Upper lobe of right lung (tissue), 1 donor: ENCODE results near the gene MRPL1. TPM values are rescaled to one million over a fixed set of nuclear protein-coding genes. Genes with fewer than 3 reads are reported as not detected.

ENCODE experiments used
- ATAC-seq: fragments of 200-7000 bp; cut with Tn5 transposase; one replicate; pipeline ENCODE4 v1.9.1; 2020; ENCODE audit warnings: mild to moderate bottlenecking, moderate library complexity
- DNase-seq: peaks from one replicate; pipeline ENCODE4 v3.0.0-alpha.2; 2020
- H3K27ac ChIP-seq: fragments of 200-600 bp; one replicate; pipeline ENCODE4 v1.8.0; 2022
- H3K27me3 ChIP-seq: fragments of 200-600 bp; one replicate; pipeline ENCODE4 v1.8.0; 2022; ENCODE audit warnings: mild to moderate bottlenecking
- H3K36me3 ChIP-seq: fragments of 200-600 bp; one replicate; pipeline ENCODE4 v1.8.0; 2022
- H3K4me1 ChIP-seq: fragments of 200-600 bp; one replicate; pipeline ENCODE4 v1.8.0; 2022
- H3K4me3 ChIP-seq: fragments of 200-600 bp; one replicate; pipeline ENCODE4 v1.8.0; 2022; ENCODE audit warnings: mild to moderate bottlenecking
- H3K9me3 ChIP-seq: fragments of 200-600 bp; one replicate; pipeline ENCODE4 v1.8.0; 2022
- CTCF ChIP-seq: fragments of 200-600 bp; IDR thresholded peaks from one replicate; pipeline ENCODE4 v1.8.0; 2022; ENCODE audit warnings: antibody characterized with exemption
- intact Hi-C: fragments of 100-400 bp; cut with DNase I; formaldehyde crosslinking; loops from one replicate; pipeline ENCODE4 v1.11.0; 2022
- total RNA-seq: library from RNA; stranded (reverse); fragmentation: NEBNext Ultra II Directional; extraction: Animal tissue kit (Norgen Biotek cat#: 25700); gene quantifications from one replicate; pipeline ENCODE4 v1.2.1, GENCODE V29; 2021
- donor health status: DM: no; HTN: yes; CAD: no; lungs with severe emphysema.

Gene MRPL1
- total RNA-seq, 1 donor from 2014 or later = 17.6 TPM

- DNase-seq (peak; percentile 90), ATAC-seq (peak; percentile 80)
- H3K4me1 ChIP-seq = peaks cover 35% of the 10 kb centered on the region
Measured at GRCh38 chr4:77818602-77819403, 43.8 kb upstream of the MRPL1 start, which contains the start of gene CNOT6L. Gene CNOT6L, minus strand, starts transcription at chr4:77819368. Its CDS starts 60 bp downstream, at chr4:77819308.

GRCh38 chr4:77819404-77819842 is 43.2 kb upstream of the MRPL1 start:
- no peaks in the 10 kb centered on the region for H3K27me3 ChIP-seq
- TF ChIP-seq CTCF = no peak
- peaks cover 35% of the 10 kb centered on the region for H3K4me1 ChIP-seq
- peak overlapping the region; percentile 96 for H3K27ac ChIP-seq
- H3K4me3 ChIP-seq = peak overlapping the region; percentile 78
- intact Hi-C loops = no loop called here
- H3K9me3 ChIP-seq = no peaks in the 10 kb centered on the region
- DNase-seq (peak; percentile 93), ATAC-seq (peak; percentile 58)
- H3K36me3 ChIP-seq = no peaks in the 10 kb centered on the region

More at GRCh38 chr4:77818602-77819403, 43.8 kb upstream of the MRPL1 start, which contains the start of gene CNOT6L:
- peak within 1 kb of the TSS; percentile 78 for H3K4me3 ChIP-seq
- no peaks in the 10 kb centered on the region for H3K36me3 ChIP-seq
- peak within 1 kb of the TSS; percentile 96 for H3K27ac ChIP-seq
- no peaks in the 10 kb centered on the region for H3K27me3 ChIP-seq
- intact Hi-C loops = no loop called here
- no peak for TF ChIP-seq CTCF
- H3K9me3 ChIP-seq = no peaks in the 10 kb centered on the region

GRCh38 chr4:77819843-77820648 is 42.6 kb upstream of the MRPL1 start:
- intact Hi-C loops = no loop called here
- Histone ChIP-seq H3K9me3 (no peaks in the 10 kb centered on the region), H3K36me3 (no peaks in the 10 kb centered on the region), H3K4me1 (peaks cover 31% of the 10 kb centered on the region), H3K27me3 (no peaks in the 10 kb centered on the region), H3K27ac (peak overlapping the region; percentile 96), H3K4me3 (peak overlapping the region; percentile 78)
- ATAC-seq = peak; percentile 93
- DNase-seq = peak; percentile 96
- no peak for TF ChIP-seq CTCF

GRCh38 chr4:77820649-77821561 is 41.7 kb upstream of the MRPL1 start:
- TF ChIP-seq CTCF = no peak
- H3K9me3 ChIP-seq = no peaks in the 10 kb centered on the region
- ATAC-seq = no peak

GRCh38 chr4:77821775-77822174 is 40.9 kb upstream of the MRPL1 start:
- intact Hi-C loops = no loop called here
- H3K36me3 ChIP-seq = no peaks in the 10 kb centered on the region
- peak overlapping the region; percentile 96 for H3K27ac ChIP-seq
- H3K4me1 ChIP-seq = peaks cover 21% of the 10 kb centered on the region
- H3K9me3 ChIP-seq = no peaks in the 10 kb centered on the region
- ATAC-seq (no peak), DNase-seq (no peak)
- TF ChIP-seq CTCF = no peak
- no peaks in the 10 kb centered on the region for H3K27me3 ChIP-seq
- no peak overlapping the region for H3K4me3 ChIP-seq

More at GRCh38 chr4:77820649-77821561, 41.7 kb upstream of the MRPL1 start:
- Histone ChIP-seq H3K36me3 (no peaks in the 10 kb centered on the region), H3K4me1 (peaks cover 28% of the 10 kb centered on the region), H3K27ac (peak overlapping the region; percentile 96), H3K27me3 (no peaks in the 10 kb centered on the region), H3K4me3 (peak overlapping the region; percentile 78)
- DNase-seq = no peak
- intact Hi-C loops = no loop called here
